HCT116 (cell line): ENCODE measurements around the gene TMEM126A. TPM values are rescaled to one million over a fixed set of nuclear protein-coding genes. Genes with fewer than 3 reads are reported as not detected.
A peak's percentile ranks its signal among the peaks of the same experiment; 100 is the strongest.

Source experiments
- ATAC-seq: fragments of 200-7000 bp; cut with Tn5 transposase; 2 replicates; pipeline ENCODE4 v1.9.1; 2020; ENCODE audit warnings: mild to moderate bottlenecking, moderate library complexity
- BruUV-seq: library from RNA; stranded (reverse); fragments of 400-500 nt; replicated peaks from 2 replicates; lab custom pipeline; 2021; lab: Mats Ljungman, UMichigan
- CTCF ChIA-PET: fragments of 300-600 bp; sonication (Branson Sonifier 250); formaldehyde crosslinking; loops from one replicate; lab custom pipeline; 2021; ENCODE audit warnings: antibody characterized with exemption; lab: Charles Lee
- POLR2A ChIA-PET: fragments of 300-600, 350-600 bp; sonication (Branson Sonifier 250); formaldehyde crosslinking; loops from one replicate; lab custom pipeline; 2021; ENCODE audit warnings: antibody characterized with exemption; lab: Charles Lee
- RAD21 ChIA-PET, 2 experiments: fragments of 300-600 bp; sonication (Branson Sonifier 250); formaldehyde crosslinking; loops; one replicate each; lab custom pipeline; 2023; ENCODE audit warnings: low total read pairs in 2 of 2; ENCODE audit not compliant: uncharacterized antibody in 2 of 2, unreplicated experiment in 2 of 2, low non-redundant PET in 1 of 2; lab: Charles Lee
- DNase-seq: peaks from one replicate; pipeline ENCODE4 v3.0.0-alpha.2; 2010; ENCODE audit warnings: low read depth, low spot score
- H2AFZ ChIP-seq: fragments of 200-600 bp; shearing (Covaris generic), sonication (generic); 2 replicates; pipeline ENCODE4 v1.6.1; 2017; ENCODE audit warnings: low read depth, mixed run types, mixed read lengths, antibody characterized with exemption, low read length; ENCODE audit not compliant: poor library complexity, severe bottlenecking
- H3K27ac ChIP-seq: 2 replicates; pipeline ENCODE4 v1.5.1; 2012; ENCODE audit warnings: low read depth, low read length
- H3K27me3 ChIP-seq: fragments of 200-600 bp; sonication (generic); 2 replicates; pipeline ENCODE4 v1.6.1; 2016; ENCODE audit warnings: mixed run types, low read length, mixed read lengths; ENCODE audit not compliant: insufficient read depth
- H3K36me3 ChIP-seq, 2 experiments: fragments of 200-500 bp in 1 of 2; fragments of 200-600 bp in 1 of 2; sonication (Bioruptor generic) in 1 of 2; sonication (generic) in 1 of 2; 2 replicates each; pipeline versions ENCODE4 v1.5.1 to v1.6.1; 2014 to 2016; ENCODE audit warnings: low read length in 2 of 2, inconsistent platforms in 1 of 2, mixed read lengths in 1 of 2, mixed run types in 1 of 2; ENCODE audit not compliant: insufficient read depth in 2 of 2, control insufficient read depth in 1 of 2
- H3K4me1 ChIP-seq, 2 experiments: fragments of 200-600 bp in 1 of 2; sonication (generic) in 1 of 2; 2 replicates each; pipeline versions ENCODE4 v1.5.1 to v1.6.1; 2012 to 2017; ENCODE audit warnings: low read length in 2 of 2, inconsistent platforms in 1 of 2, mild to moderate bottlenecking in 1 of 2, mixed read lengths in 1 of 2, mixed run types in 1 of 2, moderate library complexity in 1 of 2; ENCODE audit not compliant: insufficient read depth in 2 of 2, control insufficient read depth in 1 of 2
- H3K4me2 ChIP-seq: fragments of 200-600 bp; sonication (generic); 2 replicates; pipeline ENCODE4 v1.6.1; 2017; ENCODE audit warnings: mixed run types, low read length, mixed read lengths
- H3K4me3 ChIP-seq, 2 experiments: fragments of 200-600 bp in 1 of 2; sonication (generic) in 1 of 2; replicated peaks in 1 of 2; 2 replicates each; pipeline ENCODE4 v1.5.1; 2011 to 2016; ENCODE audit warnings: low read length in 2 of 2, control low read depth in 1 of 2, low read depth in 1 of 2, mild to moderate bottlenecking in 1 of 2, mixed read lengths in 1 of 2, mixed run types in 1 of 2
- H3K79me2 ChIP-seq: fragments of 200-600 bp; sonication (generic); 2 replicates; pipeline ENCODE4 v1.6.1; 2017; ENCODE audit warnings: mild to moderate bottlenecking, mixed run types, low read length, moderate library complexity, mixed read lengths; ENCODE audit not compliant: insufficient read depth
- H3K9ac ChIP-seq: fragments of 200-600 bp; sonication (generic); 2 replicates; pipeline ENCODE4 v1.6.1; 2016; ENCODE audit warnings: low read length, mixed read lengths
- H3K9me2 ChIP-seq: fragments of 200-600 bp; sonication (generic), shearing (Covaris generic); 2 replicates; pipeline ENCODE4 v1.6.1; 2017; ENCODE audit warnings: mixed run types, mild to moderate bottlenecking, moderate library complexity; ENCODE audit not compliant: insufficient read depth
- H3K9me3 ChIP-seq, 2 experiments: fragments of 200-500 bp in 1 of 2; fragments of 200-600 bp in 1 of 2; sonication (Bioruptor generic) in 1 of 2; sonication (generic) in 1 of 2; 2 replicates each; pipeline ENCODE4 v1.6.1; 2014 to 2017; ENCODE audit warnings: low read length in 2 of 2, mixed read lengths in 2 of 2, inconsistent platforms in 1 of 2, low read depth in 1 of 2, mild to moderate bottlenecking in 1 of 2, mixed run types in 1 of 2, moderate library complexity in 1 of 2; ENCODE audit not compliant: control insufficient read depth in 1 of 2, insufficient read depth in 1 of 2
- H4K20me1 ChIP-seq: fragments of 200-600 bp; sonication (generic), shearing (Covaris generic); 2 replicates; pipeline ENCODE4 v1.6.1; 2017; ENCODE audit warnings: mixed run types, mild to moderate bottlenecking, moderate library complexity; ENCODE audit not compliant: insufficient read depth
- RAD21 ChIP-seq: IDR thresholded peaks from 2 replicates; pipeline ENCODE4 v1.6.1; 2012; ENCODE audit warnings: low read depth, mild to moderate bottlenecking
- SP1 ChIP-seq: IDR thresholded peaks from 2 replicates; pipeline ENCODE4 v1.6.1; 2012; ENCODE audit warnings: low read depth
- SRF ChIP-seq: IDR thresholded peaks from 2 replicates; pipeline ENCODE4 v1.6.1; 2012; ENCODE audit warnings: low read depth
- TCF7L2 ChIP-seq: IDR thresholded peaks from 2 replicates; pipeline ENCODE4 v1.7.0; 2011; ENCODE audit warnings: borderline replicate concordance, inconsistent platforms; ENCODE audit not compliant: insufficient read depth, insufficient read length; ENCODE audit errors: extremely low read depth
- intact Hi-C: fragments of 100-400 bp; cut with micrococcal nuclease; formaldehyde crosslinking; loops from 2 replicates; pipeline ENCODE4 v1.10.0; 2022
- total RNA-seq: library from RNA; stranded (reverse); gene quantifications from one replicate; pipeline ENCODE4 v1.2.1, GENCODE V29; 2021; ENCODE audit not compliant: unreplicated experiment
- TF ChIP-seq, protein P1 (sequence below): IDR thresholded peaks from 2 replicates; pipeline ENCODE4 v1.6.1; 2011; ENCODE audit warnings: mild to moderate bottlenecking, low read length, moderate library complexity; ENCODE audit not compliant: insufficient replicate concordance; ENCODE audit errors: extremely low read depth
- TF ChIP-seq, protein P2 (sequence below): IDR thresholded peaks from 2 replicates; pipeline ENCODE4 v1.6.1; 2012

Gene TMEM126A
- total RNA-seq, 1 experiment from 2014 or later, result 24.1 TPM

DNA sequence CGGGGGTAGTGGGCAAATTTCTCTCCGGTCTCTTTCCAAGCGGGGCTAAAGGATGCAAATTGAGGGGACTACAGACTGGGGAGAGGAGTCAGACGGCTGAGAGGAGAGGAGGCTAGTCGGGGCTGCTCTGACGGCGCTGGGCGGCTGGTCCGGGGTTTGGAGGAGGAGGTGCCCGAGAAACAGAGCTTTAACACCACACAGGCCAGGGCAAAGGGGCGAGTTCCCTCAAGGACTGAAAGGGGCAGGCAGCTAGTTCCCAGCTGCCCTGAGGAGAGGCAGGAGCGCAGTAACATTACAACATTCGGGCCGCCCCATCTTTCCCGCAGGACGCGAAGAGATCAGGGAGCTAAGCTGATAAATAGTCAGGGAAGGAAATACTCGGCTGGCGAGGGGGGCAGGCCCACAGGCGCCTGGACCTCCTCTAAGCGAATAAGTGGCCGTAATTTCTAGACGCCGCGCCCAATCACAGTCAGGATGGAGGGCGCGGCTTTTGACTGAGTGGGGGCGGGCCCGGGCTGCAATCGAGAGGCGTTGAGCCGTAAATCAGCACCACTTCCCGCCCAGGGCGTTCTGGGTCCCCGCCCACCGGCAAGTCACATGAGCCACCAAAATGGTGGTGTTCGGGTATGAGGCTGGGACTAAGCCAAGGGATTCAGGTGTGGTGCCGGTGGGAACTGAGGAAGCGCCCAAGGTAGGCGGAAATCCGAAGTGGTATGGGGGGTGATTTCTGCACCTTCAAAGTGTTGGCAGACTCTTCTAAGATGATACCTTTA lies 19.6 kb upstream of the TMEM126A start, which contains the start of gene TMEM126B (continued):
- TF ChIP-seq, protein P1, sequence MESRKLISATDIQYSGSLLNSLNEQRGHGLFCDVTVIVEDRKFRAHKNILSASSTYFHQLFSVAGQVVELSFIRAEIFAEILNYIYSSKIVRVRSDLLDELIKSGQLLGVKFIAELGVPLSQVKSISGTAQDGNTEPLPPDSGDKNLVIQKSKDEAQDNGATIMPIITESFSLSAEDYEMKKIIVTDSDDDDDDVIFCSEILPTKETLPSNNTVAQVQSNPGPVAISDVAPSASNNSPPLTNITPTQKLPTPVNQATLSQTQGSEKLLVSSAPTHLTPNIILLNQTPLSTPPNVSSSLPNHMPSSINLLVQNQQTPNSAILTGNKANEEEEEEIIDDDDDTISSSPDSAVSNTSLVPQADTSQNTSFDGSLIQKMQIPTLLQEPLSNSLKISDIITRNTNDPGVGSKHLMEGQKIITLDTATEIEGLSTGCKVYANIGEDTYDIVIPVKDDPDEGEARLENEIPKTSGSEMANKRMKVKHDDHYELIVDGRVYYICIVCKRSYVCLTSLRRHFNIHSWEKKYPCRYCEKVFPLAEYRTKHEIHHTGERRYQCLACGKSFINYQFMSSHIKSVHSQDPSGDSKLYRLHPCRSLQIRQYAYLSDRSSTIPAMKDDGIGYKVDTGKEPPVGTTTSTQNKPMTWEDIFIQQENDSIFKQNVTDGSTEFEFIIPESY, result no peak
- TF ChIP-seq TCF7L2, result no peak

DNA sequence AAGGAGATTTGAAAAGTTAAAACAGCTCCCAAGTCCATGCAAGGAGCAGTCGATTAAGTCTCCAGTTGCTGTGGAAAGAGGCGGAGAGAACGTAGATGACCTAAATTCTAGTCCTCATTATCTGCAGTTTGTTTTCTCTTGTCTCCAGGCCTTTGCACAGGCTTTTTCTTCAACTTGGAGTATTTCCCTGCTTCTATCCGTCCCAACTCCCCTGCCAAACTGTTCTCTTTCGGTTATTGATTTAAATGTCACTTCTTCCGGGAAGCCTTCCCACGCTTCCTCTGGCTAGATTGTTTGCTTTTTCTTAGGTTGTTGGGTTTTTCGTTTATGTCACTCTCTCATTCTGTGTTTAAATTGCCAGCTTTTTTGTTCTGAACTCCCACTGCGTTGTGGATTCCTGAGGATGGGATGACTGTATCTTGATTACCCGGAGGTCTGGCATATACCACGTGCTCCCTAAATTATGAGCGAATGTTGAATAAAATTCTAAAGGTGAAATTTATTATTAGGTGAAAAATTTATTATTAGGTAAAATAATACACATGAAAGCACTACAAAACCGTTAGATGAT lies 18.9 kb upstream of the TMEM126A start:
- CTCF ChIA-PET, result no interaction called here
- TF ChIP-seq SRF, result no peak
- no peak for TF ChIP-seq RAD21
- no peak for TF ChIP-seq SP1
- TF ChIP-seq, protein P2, sequence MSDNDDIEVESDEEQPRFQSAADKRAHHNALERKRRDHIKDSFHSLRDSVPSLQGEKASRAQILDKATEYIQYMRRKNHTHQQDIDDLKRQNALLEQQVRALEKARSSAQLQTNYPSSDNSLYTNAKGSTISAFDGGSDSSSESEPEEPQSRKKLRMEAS, result peak; percentile 11
- no peak for DNase-seq
- RAD21 ChIA-PET, result no interaction called here
- Histone ChIP-seq H3K9ac (peak overlapping the region; percentile 71), H4K20me1 (no peaks in the 10 kb centered on the region), H3K27me3 (no peaks in the 10 kb centered on the region), H3K4me2 (peak overlapping the region; percentile 93), H3K36me3 (peaks cover 2 to 6% of the 10 kb centered on the region in 2 experiments; a peak in 1 of 4 replicates), H2AFZ (no peak overlapping the region), H3K4me3 (peak overlapping the region; percentile 79 to 95), H3K79me2 (peaks cover 48% of the 10 kb centered on the region), H3K9me2 (no peaks in the 10 kb centered on the region), H3K9me3 (no peaks in the 10 kb centered on the region), H3K4me1 (peaks cover 6 to 19% of the 10 kb centered on the region in 2 experiments; a peak in 3 of 4 replicates), H3K27ac (peak overlapping the region; percentile 47)
- TSS peak; percentile 75 for BruUV-seq
- intact Hi-C loops, result loop anchor here (2.0 kb wide), 1 partner anchor 36 kb away; the partner anchor contains the start of gene CREBZF
- ATAC-seq, result peak; percentile 10
- POLR2A ChIA-PET, result interaction anchor here (1.1 to 1.3 kb wide), 2 partner anchors 14 to 20 kb away, joined by 5 read pairs; partner anchors contain the start of gene TMEM126A
